SK-N-SH (cell line): Measurements from ENCODE around the gene GSTM4.

Source experiments
- CTCF ChIP-seq: fragments of 200-600 bp; sonication (generic); IDR thresholded peaks from 2 replicates; pipeline ENCODE4 v1.6.1; 2017; ENCODE audit warnings: antibody characterized with exemption, mild to moderate bottlenecking, moderate library complexity
- EP300 ChIP-seq, 2 experiments: IDR thresholded peaks; 2 replicates each; pipeline versions ENCODE4 v1.4.0 to v1.6.1; 2012; ENCODE audit warnings: borderline replicate concordance in 1 of 2, low read depth in 1 of 2, low read length in 1 of 2
- EZH2phosphoT487 ChIP-seq: fragments of 200-600 bp; sonication (generic); IDR thresholded peaks from 2 replicates; pipeline ENCODE4 v1.6.1; 2017; ENCODE audit warnings: low read depth, mixed run types, mild to moderate bottlenecking, antibody characterized with exemption, moderate library complexity, borderline replicate concordance
- RFX5 ChIP-seq: IDR thresholded peaks from 2 replicates; pipeline ENCODE4 v1.6.1; 2012; ENCODE audit warnings: mild to moderate bottlenecking, improper control_type of control experiment, low read length
- RXRA ChIP-seq: IDR thresholded peaks from 2 replicates; pipeline ENCODE4 v1.4.0; 2012; ENCODE audit warnings: low read depth, mild to moderate bottlenecking, borderline replicate concordance
- TCF12 ChIP-seq: IDR thresholded peaks from 2 replicates; pipeline ENCODE4 v1.4.0; 2012
- YY1 ChIP-seq: IDR thresholded peaks from 2 replicates; pipeline ENCODE4 v1.4.0; 2012; ENCODE audit warnings: low read depth, mild to moderate bottlenecking
- TF ChIP-seq, protein P1 (sequence below): fragments of 150-350 bp; IDR thresholded peaks from 2 replicates; pipeline ENCODE4 v1.6.1; 2016; ENCODE audit warnings: mild to moderate bottlenecking, low read depth, low read length
- TF ChIP-seq, protein P2 (sequence below): IDR thresholded peaks from 2 replicates; pipeline ENCODE4 v1.6.1; 2012; ENCODE audit warnings: mild to moderate bottlenecking, low read depth, low read length, moderate library complexity

- TF ChIP-seq CTCF (no peak), EP300 (IDR thresholded peaks at IDR 0.05; ENCODE audit: borderline replicate concordance in 1 of 2, low read depth in 1 of 2, low read length in 1 of 2) (no peak), RXRA (no peak), TCF12 (no peak), YY1 (no peak), RFX5 (no peak), EZH2phosphoT487 (no peak)
- TF ChIP-seq, protein P1, sequence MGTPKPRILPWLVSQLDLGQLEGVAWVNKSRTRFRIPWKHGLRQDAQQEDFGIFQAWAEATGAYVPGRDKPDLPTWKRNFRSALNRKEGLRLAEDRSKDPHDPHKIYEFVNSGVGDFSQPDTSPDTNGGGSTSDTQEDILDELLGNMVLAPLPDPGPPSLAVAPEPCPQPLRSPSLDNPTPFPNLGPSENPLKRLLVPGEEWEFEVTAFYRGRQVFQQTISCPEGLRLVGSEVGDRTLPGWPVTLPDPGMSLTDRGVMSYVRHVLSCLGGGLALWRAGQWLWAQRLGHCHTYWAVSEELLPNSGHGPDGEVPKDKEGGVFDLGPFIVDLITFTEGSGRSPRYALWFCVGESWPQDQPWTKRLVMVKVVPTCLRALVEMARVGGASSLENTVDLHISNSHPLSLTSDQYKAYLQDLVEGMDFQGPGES, result no peak
- TF ChIP-seq, protein P2, sequence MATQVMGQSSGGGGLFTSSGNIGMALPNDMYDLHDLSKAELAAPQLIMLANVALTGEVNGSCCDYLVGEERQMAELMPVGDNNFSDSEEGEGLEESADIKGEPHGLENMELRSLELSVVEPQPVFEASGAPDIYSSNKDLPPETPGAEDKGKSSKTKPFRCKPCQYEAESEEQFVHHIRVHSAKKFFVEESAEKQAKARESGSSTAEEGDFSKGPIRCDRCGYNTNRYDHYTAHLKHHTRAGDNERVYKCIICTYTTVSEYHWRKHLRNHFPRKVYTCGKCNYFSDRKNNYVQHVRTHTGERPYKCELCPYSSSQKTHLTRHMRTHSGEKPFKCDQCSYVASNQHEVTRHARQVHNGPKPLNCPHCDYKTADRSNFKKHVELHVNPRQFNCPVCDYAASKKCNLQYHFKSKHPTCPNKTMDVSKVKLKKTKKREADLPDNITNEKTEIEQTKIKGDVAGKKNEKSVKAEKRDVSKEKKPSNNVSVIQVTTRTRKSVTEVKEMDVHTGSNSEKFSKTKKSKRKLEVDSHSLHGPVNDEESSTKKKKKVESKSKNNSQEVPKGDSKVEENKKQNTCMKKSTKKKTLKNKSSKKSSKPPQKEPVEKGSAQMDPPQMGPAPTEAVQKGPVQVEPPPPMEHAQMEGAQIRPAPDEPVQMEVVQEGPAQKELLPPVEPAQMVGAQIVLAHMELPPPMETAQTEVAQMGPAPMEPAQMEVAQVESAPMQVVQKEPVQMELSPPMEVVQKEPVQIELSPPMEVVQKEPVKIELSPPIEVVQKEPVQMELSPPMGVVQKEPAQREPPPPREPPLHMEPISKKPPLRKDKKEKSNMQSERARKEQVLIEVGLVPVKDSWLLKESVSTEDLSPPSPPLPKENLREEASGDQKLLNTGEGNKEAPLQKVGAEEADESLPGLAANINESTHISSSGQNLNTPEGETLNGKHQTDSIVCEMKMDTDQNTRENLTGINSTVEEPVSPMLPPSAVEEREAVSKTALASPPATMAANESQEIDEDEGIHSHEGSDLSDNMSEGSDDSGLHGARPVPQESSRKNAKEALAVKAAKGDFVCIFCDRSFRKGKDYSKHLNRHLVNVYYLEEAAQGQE, result no peak
Observed at GRCh38 chr1:109624201-109625010, 31.5 kb upstream of the GSTM4 start.
